Keratinocyte (primary cell): ENCODE data around the gene PTK6.

ENCODE experiments used
- CTCF ChIP-seq, 3 experiments: IDR thresholded peaks in 1 of 3; conservative IDR thresholded peaks in 1 of 3; optimal IDR thresholded peaks in 1 of 3; 2 replicates in 2 of 3; 3 replicates in 1 of 3; pipeline versions ENCODE3 to v1.5.1; 2011; ENCODE audit warnings: low read length in 3 of 3, mild to moderate bottlenecking in 3 of 3, moderate library complexity in 2 of 3, control low read depth in 1 of 3, inconsistent platforms in 1 of 3; ENCODE audit not compliant: insufficient read depth in 2 of 3; ENCODE audit errors: extremely low read depth in 1 of 3
- EZH2 ChIP-seq: IDR thresholded peaks from one replicate; pipeline ENCODE4 v1.6.1; 2012; ENCODE audit warnings: inconsistent platforms, mild to moderate bottlenecking, low read length, moderate library complexity

GRCh38 chr20:63582382-63583063 is 45.3 kb upstream of the PTK6 start:
- TF ChIP-seq CTCF (optimal IDR thresholded peaks at IDR 0.05 in 1 of 3, IDR thresholded peaks at IDR 0.05 in 1 of 3, conservative IDR thresholded peaks at IDR 0.05 in 1 of 3; ENCODE audit: extremely low read depth in 1 of 3, insufficient read depth in 2 of 3, low read length in 3 of 3) (no peak), EZH2 (no peak)
